Stimulated activated CD4-positive, alpha-beta T cell treated with anti-CD3 and anti-CD28 coated beads, Interleukin-1b, Interleukin-23, amount 100 ng/mL, for 4 hours (primary cell): ENCODE data around the gene GALNS.

ENCODE experiments used
- DNase-seq, 2 donors: peaks; one replicate each; pipeline ENCODE4 v3.0.0-alpha.2; 2020; ENCODE audit warnings: low read depth in 2 of 2

Gene GALNS

GRCh38 chr16:88856122-88856827 lies 472 bp downstream of the GALNS start:
- peak in 1 of 2 donors; percentile 1 for DNase-seq

GRCh38 chr16:88855736-88856121 lies 1.0 kb downstream of the GALNS start:
- DNase-seq = no peak

GRCh38 chr16:88855176-88855575 lies 1.6 kb downstream of the GALNS start:
- DNase-seq = no peak

- DNase-seq = no peak
Measured at GRCh38 chr16:88854306-88855111, 2.2 kb downstream of the GALNS start.

GRCh38 chr16:88853325-88853941 lies 3.3 kb downstream of the GALNS start:
- no peak for DNase-seq

- no peak for DNase-seq
Measured at GRCh38 chr16:88851616-88852015, 5.1 kb downstream of the GALNS start.

- no peak for DNase-seq
Measured at GRCh38 chr16:88850531-88851199, 6.1 kb downstream of the GALNS start.

GRCh38 chr16:88848557-88848956 lies 8.2 kb downstream of the GALNS start:
- DNase-seq = no peak

GRCh38 chr16:88847654-88848053 lies 9.1 kb downstream of the GALNS start:
- DNase-seq = no peak

GRCh38 chr16:88846088-88846487 lies 10.7 kb downstream of the GALNS start:
- DNase-seq = no peak

GRCh38 chr16:88844419-88845036 lies 12.2 kb downstream of the GALNS start:
- no peak for DNase-seq

- no peak for DNase-seq
Measured at GRCh38 chr16:88843256-88843655, 13.5 kb downstream of the GALNS start.

GRCh38 chr16:88842806-88843205 lies 13.9 kb downstream of the GALNS start:
- DNase-seq = no peak

GRCh38 chr16:88842308-88842756 lies 14.4 kb downstream of the GALNS start:
- DNase-seq = no peak

- no peak for DNase-seq
Measured at GRCh38 chr16:88841521-88842307, 15.0 kb downstream of the GALNS start.

- no peak for DNase-seq
Measured at GRCh38 chr16:88840600-88841215, 16.0 kb downstream of the GALNS start.

- no peak for DNase-seq
Measured at GRCh38 chr16:88839745-88840599, 16.8 kb downstream of the GALNS start.

GRCh38 chr16:88839026-88839529 lies 17.7 kb downstream of the GALNS start:
- DNase-seq = no peak

- no peak for DNase-seq
Measured at GRCh38 chr16:88838566-88838965, 18.2 kb downstream of the GALNS start.
